Fibroblast of villous mesenchyme (primary cell): Measurements from ENCODE around the gene AUTS2. TPM values are rescaled to one million over a fixed set of nuclear protein-coding genes. Genes with fewer than 3 reads are reported as not detected.
A peak's percentile ranks its signal among the peaks of the same experiment; 100 is the strongest.

Source experiments
- DNase-seq: peaks from one replicate; pipeline ENCODE4 v3.0.0-alpha.2; 2010; ENCODE audit warnings: low read depth
- H3K4me3 ChIP-seq: 2 replicates; pipeline ENCODE4 v1.5.1; 2011; ENCODE audit warnings: low read depth, mild to moderate bottlenecking, low read length
- total RNA-seq: library from RNA; depleted of rRNA; stranded (reverse); fragments of >200 nt; gene quantifications from 2 replicates; pipeline ENCODE4 v1.2.3, GENCODE V29; 2012
- TF ChIP-seq, protein P1 (sequence below): IDR thresholded peaks from 2 replicates; pipeline ENCODE4 v1.5.1; 2012; ENCODE audit warnings: low read depth, mild to moderate bottlenecking, low read length; ENCODE audit not compliant: insufficient read depth

Gene AUTS2
- total RNA-seq, 1 donor = 3.9 TPM

DNA sequence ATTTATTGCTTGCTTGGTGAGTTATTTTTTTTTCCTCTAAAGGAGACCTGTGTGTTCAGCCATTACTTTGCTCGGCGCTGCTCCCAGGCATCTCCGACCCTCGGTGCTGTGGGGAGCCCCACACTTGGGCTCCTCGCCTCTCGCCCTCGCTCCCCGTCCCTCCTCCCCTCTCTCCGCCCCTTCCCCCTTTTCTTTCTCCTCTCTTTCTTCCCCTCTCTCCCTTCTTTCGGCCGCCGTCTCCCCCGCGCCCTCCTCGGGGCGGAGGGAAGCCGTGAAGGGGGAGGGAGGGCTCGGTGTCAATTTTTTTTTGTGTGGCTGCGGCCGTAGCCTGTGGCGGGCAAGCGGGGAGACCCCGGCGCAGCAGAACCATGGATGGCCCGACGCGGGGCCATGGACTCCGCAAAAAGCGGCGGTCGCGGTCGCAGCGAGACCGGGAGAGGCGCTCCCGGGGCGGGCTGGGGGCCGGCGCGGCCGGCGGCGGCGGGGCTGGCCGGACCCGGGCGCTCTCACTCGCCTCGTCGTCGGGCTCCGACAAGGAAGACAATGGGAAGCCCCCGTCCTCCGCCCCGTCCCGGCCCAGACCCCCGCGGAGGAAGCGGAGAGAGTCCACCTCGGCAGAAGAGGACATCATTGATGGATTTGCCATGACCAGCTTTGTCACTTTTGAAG is 1.1 kb downstream of the AUTS2 start:
- H3K4me3 ChIP-seq = peak overlapping the region; percentile 70
- no peak for DNase-seq
- TF ChIP-seq, protein P1, sequence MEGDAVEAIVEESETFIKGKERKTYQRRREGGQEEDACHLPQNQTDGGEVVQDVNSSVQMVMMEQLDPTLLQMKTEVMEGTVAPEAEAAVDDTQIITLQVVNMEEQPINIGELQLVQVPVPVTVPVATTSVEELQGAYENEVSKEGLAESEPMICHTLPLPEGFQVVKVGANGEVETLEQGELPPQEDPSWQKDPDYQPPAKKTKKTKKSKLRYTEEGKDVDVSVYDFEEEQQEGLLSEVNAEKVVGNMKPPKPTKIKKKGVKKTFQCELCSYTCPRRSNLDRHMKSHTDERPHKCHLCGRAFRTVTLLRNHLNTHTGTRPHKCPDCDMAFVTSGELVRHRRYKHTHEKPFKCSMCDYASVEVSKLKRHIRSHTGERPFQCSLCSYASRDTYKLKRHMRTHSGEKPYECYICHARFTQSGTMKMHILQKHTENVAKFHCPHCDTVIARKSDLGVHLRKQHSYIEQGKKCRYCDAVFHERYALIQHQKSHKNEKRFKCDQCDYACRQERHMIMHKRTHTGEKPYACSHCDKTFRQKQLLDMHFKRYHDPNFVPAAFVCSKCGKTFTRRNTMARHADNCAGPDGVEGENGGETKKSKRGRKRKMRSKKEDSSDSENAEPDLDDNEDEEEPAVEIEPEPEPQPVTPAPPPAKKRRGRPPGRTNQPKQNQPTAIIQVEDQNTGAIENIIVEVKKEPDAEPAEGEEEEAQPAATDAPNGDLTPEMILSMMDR = no peak

DNA sequence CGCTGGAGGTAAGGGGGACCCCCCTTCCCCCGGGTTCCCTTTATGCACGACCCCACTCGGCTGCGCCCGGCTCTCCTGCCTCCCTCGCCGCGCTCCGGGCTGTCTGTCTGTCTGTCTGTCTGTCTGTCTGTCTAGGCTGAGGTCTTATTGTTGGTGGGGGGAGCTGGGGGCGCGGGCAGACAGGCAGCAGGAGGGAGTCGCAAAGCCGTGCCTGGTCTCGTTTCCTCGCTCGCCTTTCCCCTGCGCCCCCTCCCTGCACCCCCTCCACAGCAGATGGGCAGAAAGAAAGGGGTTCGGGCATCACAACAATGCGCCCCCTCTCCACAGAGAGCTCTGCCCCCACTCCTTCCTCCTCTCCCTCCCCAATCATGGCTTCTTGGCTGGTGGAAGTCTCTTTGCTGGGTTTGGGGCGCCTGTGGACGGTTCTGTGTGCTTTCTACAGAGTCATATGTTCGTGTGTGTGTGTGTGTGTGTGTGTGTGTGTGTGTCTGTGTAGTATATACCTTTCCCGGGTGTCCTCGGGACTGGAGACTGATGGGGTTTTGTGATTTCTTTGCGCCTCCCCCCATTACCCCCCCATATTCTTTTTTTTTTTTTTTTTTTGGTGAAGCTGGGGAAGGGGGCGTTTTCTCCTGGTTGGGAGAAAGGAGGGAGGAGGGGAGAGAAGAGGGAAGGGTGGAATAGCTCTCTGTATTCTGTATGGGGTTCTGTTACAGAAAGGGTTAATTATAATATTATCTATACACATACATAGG is 1.9 kb downstream of the AUTS2 start:
- no peak for DNase-seq
- H3K4me3 ChIP-seq = peak overlapping the region; percentile 70

DNA sequence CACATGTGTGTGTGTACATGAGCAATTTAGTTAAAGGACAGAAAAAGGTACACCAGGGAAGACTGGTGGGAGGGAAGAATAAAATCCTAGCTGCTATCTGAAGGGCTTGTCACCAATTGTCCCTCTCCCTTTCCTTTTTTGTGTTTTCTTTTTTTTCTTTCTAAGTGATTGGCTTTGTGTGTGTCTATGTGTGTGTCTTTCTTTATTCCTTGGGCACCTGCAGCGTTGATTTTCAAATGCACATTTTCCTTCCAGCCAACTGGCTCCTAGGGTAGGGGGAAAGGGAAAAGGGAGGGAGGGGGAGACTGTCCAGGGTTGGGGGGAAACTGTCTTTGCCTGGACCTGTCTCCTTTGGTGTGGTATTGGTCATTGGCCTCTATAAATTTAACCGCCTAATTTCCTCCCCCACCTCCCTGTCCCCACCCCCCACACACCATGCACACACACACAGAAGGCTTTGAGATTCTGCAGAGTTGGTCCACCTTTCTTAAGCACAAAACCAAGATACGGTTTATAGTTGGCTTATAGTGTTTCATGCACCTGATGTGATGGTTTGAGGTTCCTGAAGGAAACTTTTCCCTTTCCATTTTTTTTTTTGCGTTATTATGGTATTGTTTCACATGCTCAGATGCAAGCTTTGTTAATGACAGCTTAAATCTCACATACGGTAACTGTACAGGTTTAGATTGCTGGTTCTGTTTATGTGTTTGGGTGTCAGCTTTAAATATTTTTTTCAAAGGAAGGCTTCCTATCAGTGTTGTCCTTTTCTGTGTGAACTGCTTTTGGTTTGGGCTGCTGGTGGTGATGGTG is 2.6 kb downstream of the AUTS2 start:
- TF ChIP-seq, protein P1 = no peak
- no peak for DNase-seq
- H3K4me3 ChIP-seq = peak overlapping the region; percentile 70

More for the DNA sequence above, 1.9 kb downstream of the AUTS2 start:
- TF ChIP-seq, protein P1 = no peak

DNA sequence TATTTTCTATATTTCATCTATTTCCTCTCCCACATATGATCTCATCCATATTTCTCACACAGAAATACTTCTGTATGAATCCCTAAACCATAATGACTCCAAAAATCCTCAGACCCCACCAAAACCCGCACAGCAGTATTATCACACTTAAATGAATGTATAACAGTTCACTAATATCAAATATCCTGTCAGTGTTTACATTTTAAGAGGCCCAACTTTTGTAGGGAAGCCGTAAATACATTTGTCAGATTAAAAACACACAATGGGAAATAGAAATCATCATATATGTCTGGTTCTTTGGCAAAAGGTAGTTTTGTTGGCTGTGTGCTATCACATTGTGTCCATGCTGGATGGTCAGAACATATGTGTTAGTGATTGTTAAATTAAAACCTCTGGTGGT is 4.2 kb downstream of the AUTS2 start:
- TF ChIP-seq, protein P1 = no peak
- H3K4me3 ChIP-seq = no peak overlapping the region
- no peak for DNase-seq

DNA sequence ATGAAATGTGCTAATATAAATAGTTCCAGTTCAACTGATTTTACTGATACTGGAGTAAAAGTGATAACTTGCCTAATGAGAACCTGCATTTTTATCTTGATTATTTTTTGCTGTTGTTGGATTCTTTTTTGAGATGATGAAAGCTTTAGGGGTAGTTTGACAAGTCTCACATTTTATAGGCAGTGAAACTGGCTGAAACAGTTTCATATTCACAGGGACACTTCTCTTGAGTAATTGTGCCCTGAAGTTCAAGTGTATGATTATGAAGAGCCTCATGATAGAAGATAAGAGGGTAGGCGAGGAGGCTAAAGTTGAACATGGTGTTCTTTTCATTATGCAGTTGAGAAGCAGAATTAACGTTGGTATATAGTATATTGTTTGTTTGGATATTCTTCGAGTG is 5.1 kb downstream of the AUTS2 start:
- TF ChIP-seq, protein P1 = no peak
- H3K4me3 ChIP-seq = no peak overlapping the region
- no peak for DNase-seq

DNA sequence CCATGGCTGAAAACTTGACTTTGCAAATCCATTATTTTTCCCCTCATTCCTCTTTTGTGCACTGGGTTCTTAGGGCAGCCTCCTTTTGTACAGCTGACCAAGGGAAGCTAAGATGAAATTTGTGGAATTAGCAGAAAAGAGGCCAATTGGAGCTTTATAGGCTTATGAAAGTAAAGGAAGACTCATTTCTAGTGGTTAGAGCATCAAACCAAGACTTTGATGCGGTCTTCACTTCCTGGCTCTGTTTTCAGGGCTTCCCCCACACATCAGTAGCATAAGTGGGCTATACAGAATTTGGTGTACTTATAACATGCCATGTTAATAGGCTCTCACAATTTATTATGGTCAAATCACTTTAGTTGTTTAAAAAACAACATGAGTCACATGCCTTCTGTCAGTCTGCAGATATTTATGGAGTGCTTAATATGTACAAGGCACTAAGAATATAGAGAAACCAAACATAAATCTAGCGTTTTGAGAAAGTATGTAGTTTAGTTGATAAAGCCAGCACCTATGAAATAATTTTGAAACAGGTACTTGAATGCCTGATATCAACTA is 5.7 kb downstream of the AUTS2 start:
- no peak for DNase-seq
- no peak overlapping the region for H3K4me3 ChIP-seq
- TF ChIP-seq, protein P1 = no peak
